OCI-LY1 (cell line): ENCODE data around the gene MBNL1.

Experiments used
- H2AFZ ChIP-seq: fragments of 200-600 bp; sonication (generic), shearing (Covaris generic); 2 replicates; pipeline ENCODE4 v1.6.0; 2014; ENCODE audit warnings: antibody characterized with exemption, mild to moderate bottlenecking, low read length
- H3F3A ChIP-seq: fragments of 200-600 bp; sonication (generic), shearing (Covaris generic); 2 replicates; pipeline ENCODE4 v1.6.0; 2014; ENCODE audit warnings: mild to moderate bottlenecking, antibody characterized with exemption, low read length, moderate library complexity; ENCODE audit not compliant: insufficient read depth
- H3K27ac ChIP-seq: fragments of 200-600 bp; sonication (generic); 2 replicates; pipeline ENCODE4 v1.5.1; 2014; ENCODE audit warnings: low read length, mixed run types, mild to moderate bottlenecking, low read depth; ENCODE audit not compliant: poor library complexity, severe bottlenecking
- H3K27me3 ChIP-seq: fragments of 200-600 bp; sonication (generic); 2 replicates; pipeline ENCODE4 v1.6.0; 2014; ENCODE audit warnings: antibody characterized with exemption, mild to moderate bottlenecking, low read length, moderate library complexity; ENCODE audit not compliant: insufficient read depth
- H3K36me3 ChIP-seq: fragments of 200-600 bp; sonication (generic); 2 replicates; pipeline ENCODE4 v1.6.1; 2014; ENCODE audit warnings: mild to moderate bottlenecking, antibody characterized with exemption, low read length, moderate library complexity, mixed read lengths; ENCODE audit not compliant: insufficient read depth
- H3K4me1 ChIP-seq: fragments of 200-600 bp; sonication (generic); 2 replicates; pipeline ENCODE4 v1.5.1; 2014; ENCODE audit warnings: mild to moderate bottlenecking, low read length, moderate library complexity; ENCODE audit not compliant: insufficient read depth, severe bottlenecking
- H3K4me2 ChIP-seq: fragments of 200-600 bp; sonication (generic), shearing (Covaris generic); 2 replicates; pipeline ENCODE4 v1.6.1; 2014; ENCODE audit warnings: low read length
- H3K4me3 ChIP-seq: fragments of 200-600 bp; sonication (generic); 2 replicates; pipeline ENCODE4 v1.5.1; 2014; ENCODE audit warnings: low read length, low read depth, mild to moderate bottlenecking, mixed read lengths; ENCODE audit not compliant: poor library complexity, severe bottlenecking
- H3K79me2 ChIP-seq: fragments of 200-600 bp; shearing (Covaris generic); 2 replicates; pipeline ENCODE4 v1.6.1; 2016; ENCODE audit warnings: mixed run types, low read length, mixed read lengths; ENCODE audit not compliant: insufficient read depth
- H3K9ac ChIP-seq: fragments of 200-600 bp; sonication (generic), shearing (Covaris generic); 2 replicates; pipeline ENCODE4 v1.6.1; 2014; ENCODE audit warnings: mild to moderate bottlenecking, low read length, mixed read lengths
- H3K9me2 ChIP-seq: fragments of 200-600 bp; sonication (generic), shearing (Covaris generic); 2 replicates; pipeline ENCODE4 v1.6.1; 2014; ENCODE audit warnings: low read depth, mild to moderate bottlenecking, low read length, mixed read lengths
- H3K9me3 ChIP-seq: fragments of 200-600 bp; shearing (Covaris generic); 2 replicates; pipeline ENCODE4 v1.6.1; 2014; ENCODE audit warnings: low read length, mixed read lengths
- H4K20me1 ChIP-seq: fragments of 200-600 bp; sonication (generic), shearing (Covaris generic); 2 replicates; pipeline ENCODE4 v1.6.0; 2016; ENCODE audit warnings: mild to moderate bottlenecking, low read length; ENCODE audit not compliant: insufficient read depth
- EZH2 ChIP-seq: fragments of 200-600 bp; sonication (generic), shearing (Covaris generic); IDR thresholded peaks from 2 replicates; pipeline ENCODE4 v1.8.0; 2017; ENCODE audit warnings: borderline replicate concordance, mixed run types, mild to moderate bottlenecking, antibody characterized with exemption, low read length, moderate library complexity, mixed read lengths
- TF ChIP-seq, protein P1 (sequence below): fragments of 200-600 bp; sonication (generic), shearing (Covaris generic); IDR thresholded peaks from 2 replicates; pipeline ENCODE4 v1.5.1; 2017; ENCODE audit warnings: mild to moderate bottlenecking, antibody characterized with exemption, low read length, moderate library complexity, mixed read lengths

The MBNL1 gene

DNA sequence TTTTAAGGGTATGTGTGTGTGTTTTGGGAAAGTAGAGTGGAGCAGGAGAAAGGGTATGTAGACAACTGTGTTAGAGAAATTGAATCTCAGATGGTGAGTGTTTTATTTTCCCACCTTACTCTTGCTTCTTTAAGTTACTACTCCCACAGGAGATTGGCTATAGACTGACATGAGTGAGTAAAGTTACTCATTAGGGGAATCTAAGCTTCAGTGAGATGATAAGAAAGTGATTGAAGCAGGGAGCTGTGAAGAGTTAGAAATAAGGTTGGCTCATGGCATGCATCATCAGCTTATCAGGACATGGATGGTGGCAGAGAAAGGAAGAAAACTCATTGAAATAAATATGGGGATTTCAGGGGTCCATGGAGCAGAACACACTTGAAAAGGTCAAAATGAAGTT, 88.9 kb downstream of the MBNL1 start:
- Histone ChIP-seq H3K9me2 (no peaks in the 10 kb centered on the region), H3K4me1 (peaks cover 7% of the 10 kb centered on the region), H3K9me3 (no peaks in the 10 kb centered on the region), H3K4me3 (no peak overlapping the region), H3K36me3 (peaks cover 61% of the 10 kb centered on the region), H3K27ac (no peak overlapping the region), H3F3A (no peaks in the 10 kb centered on the region), H3K9ac (no peak overlapping the region), H2AFZ (no peak overlapping the region), H4K20me1 (no peaks in the 10 kb centered on the region), H3K4me2 (no peak overlapping the region), H3K27me3 (no peaks in the 10 kb centered on the region), H3K79me2 (peaks cover 100% of the 10 kb centered on the region)
- TF ChIP-seq, protein P1, sequence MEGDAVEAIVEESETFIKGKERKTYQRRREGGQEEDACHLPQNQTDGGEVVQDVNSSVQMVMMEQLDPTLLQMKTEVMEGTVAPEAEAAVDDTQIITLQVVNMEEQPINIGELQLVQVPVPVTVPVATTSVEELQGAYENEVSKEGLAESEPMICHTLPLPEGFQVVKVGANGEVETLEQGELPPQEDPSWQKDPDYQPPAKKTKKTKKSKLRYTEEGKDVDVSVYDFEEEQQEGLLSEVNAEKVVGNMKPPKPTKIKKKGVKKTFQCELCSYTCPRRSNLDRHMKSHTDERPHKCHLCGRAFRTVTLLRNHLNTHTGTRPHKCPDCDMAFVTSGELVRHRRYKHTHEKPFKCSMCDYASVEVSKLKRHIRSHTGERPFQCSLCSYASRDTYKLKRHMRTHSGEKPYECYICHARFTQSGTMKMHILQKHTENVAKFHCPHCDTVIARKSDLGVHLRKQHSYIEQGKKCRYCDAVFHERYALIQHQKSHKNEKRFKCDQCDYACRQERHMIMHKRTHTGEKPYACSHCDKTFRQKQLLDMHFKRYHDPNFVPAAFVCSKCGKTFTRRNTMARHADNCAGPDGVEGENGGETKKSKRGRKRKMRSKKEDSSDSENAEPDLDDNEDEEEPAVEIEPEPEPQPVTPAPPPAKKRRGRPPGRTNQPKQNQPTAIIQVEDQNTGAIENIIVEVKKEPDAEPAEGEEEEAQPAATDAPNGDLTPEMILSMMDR: no peak
- TF ChIP-seq EZH2: no peak

DNA sequence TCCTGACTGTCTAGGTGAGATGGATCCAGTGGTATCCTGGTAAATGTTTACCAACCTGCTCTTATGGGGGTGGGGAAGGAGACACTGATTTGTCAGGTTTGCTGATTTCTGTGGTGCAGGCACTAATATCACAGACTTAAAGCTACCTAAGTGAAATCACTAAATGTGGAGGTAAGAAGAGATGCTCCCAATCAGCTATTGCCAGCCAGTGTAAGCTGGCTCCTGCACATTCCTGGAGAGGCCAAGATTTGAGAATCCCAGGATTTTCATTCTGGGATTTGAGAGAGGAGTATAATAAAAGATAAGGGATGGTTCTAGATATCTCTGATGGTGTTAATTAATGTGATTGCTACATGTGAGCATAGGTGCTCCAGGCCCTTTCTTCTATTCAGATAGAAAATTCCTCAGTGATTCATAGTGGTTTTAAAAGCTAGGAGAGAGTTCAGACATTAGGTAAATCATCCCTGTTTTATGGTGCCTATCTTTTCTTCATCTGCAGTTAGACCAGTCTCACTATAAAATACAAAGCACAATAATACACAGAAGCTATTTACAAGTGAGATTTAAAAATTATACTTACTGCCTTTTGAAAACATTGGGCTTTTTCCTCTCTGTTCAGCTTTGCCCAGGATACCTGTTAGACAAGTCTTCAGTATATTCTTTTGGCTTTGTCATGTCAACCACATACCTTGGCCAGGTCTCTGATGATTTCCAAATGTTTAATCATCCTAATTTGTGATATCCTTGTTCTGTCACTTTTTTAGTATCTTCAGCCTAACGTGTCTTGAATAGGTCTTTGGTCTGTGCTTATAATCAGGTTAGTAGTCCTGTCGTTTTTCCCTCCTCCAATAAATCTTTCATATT, 90.9 kb downstream of the MBNL1 start:
- Histone ChIP-seq H4K20me1 (no peaks in the 10 kb centered on the region), H3K27ac (no peak overlapping the region)

DNA sequence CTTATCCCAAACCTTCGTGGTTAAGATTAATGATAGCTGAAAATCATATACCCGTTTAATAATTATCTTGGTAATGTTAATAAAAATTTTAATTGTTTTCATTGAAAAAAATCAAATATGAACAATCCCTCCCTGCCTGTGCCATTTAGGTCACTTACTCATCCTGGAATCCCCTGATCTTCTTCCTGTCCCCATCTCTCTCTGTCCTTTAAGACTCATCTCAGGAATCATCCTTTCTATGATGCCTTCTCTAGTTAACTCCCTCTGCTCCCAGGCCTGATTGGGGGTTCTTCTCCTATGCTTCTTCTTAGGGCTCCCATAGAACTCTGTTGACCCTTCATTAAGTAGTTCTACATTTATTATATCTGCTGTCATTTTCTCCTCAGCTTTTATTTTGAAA, 91.6 kb downstream of the MBNL1 start:
- Histone ChIP-seq H3K27me3 (no peaks in the 10 kb centered on the region), H4K20me1 (no peaks in the 10 kb centered on the region), H3K27ac (no peak overlapping the region), H3K36me3 (peaks cover 59% of the 10 kb centered on the region), H3K9me3 (no peaks in the 10 kb centered on the region), H3K9me2 (no peaks in the 10 kb centered on the region), H3K4me1 (no peaks in the 10 kb centered on the region), H2AFZ (no peak overlapping the region), H3K4me3 (no peak overlapping the region), H3K79me2 (peaks cover 100% of the 10 kb centered on the region), H3K9ac (no peak overlapping the region), H3F3A (no peaks in the 10 kb centered on the region), H3K4me2 (no peak overlapping the region)
- TF ChIP-seq, protein P1: no peak
- no peak for TF ChIP-seq EZH2

More for the DNA sequence above, 90.9 kb downstream of the MBNL1 start:
- Histone ChIP-seq H3K9me2 (no peaks in the 10 kb centered on the region), H3K9ac (no peak overlapping the region), H3K79me2 (peaks cover 100% of the 10 kb centered on the region), H3K4me1 (no peaks in the 10 kb centered on the region), H3K4me3 (no peak overlapping the region), H2AFZ (no peak overlapping the region), H3K9me3 (no peaks in the 10 kb centered on the region), H3K27me3 (no peaks in the 10 kb centered on the region), H3K36me3 (peaks cover 59% of the 10 kb centered on the region), H3F3A (no peaks in the 10 kb centered on the region), H3K4me2 (no peak overlapping the region)
- no peak for TF ChIP-seq EZH2
- TF ChIP-seq, protein P1: no peak
